ENCODE data around the gene CUX1.
"Not testable (repeated sequence)": the region's sequence is repeated elsewhere in the genome, so short reads cannot be mapped to it uniquely, and the experiment has no call there.

Gene CUX1

GRCh38 chr7:101803203-101804087 lies 14.0 kb upstream of the CUX1 start:
- DNase-seq (ENCODE audit: low spot score): no peak

- DNase-seq (ENCODE audit: low spot score): no peak
Observed at GRCh38 chr7:101804088-101804963, 13.1 kb upstream of the CUX1 start.

- peak; percentile 43 for DNase-seq (ENCODE audit: low spot score)
Observed at GRCh38 chr7:101804967-101805366, 12.5 kb upstream of the CUX1 start.

- DNase-seq (ENCODE audit: low spot score): no peak
Observed at GRCh38 chr7:101812595-101812994, 4.8 kb upstream of the CUX1 start.

GRCh38 chr7:101813402-101814019 lies 3.9 kb upstream of the CUX1 start:
- DNase-seq (ENCODE audit: low spot score): no peak

- DNase-seq (ENCODE audit: low spot score): peak; percentile 62
Observed at GRCh38 chr7:101814081-101814990, 3.1 kb upstream of the CUX1 start.

GRCh38 chr7:101814991-101815825 lies 2.2 kb upstream of the CUX1 start:
- no peak for DNase-seq (ENCODE audit: low spot score)

- peak; percentile 86 for DNase-seq (ENCODE audit: low spot score)
Observed at GRCh38 chr7:101815826-101816594, 1.4 kb upstream of the CUX1 start.

GRCh38 chr7:101816595-101817470 lies 593 bp upstream of the CUX1 start:
- peak; percentile 55 for DNase-seq (ENCODE audit: low spot score)

- DNase-seq (ENCODE audit: low spot score): no peak
Observed at GRCh38 chr7:101818287-101819071, 1.1 kb downstream of the CUX1 start.

- DNase-seq (ENCODE audit: low spot score): no peak
Observed at GRCh38 chr7:101819183-101819582, 1.8 kb downstream of the CUX1 start.

GRCh38 chr7:101819913-101820522 lies 2.6 kb downstream of the CUX1 start:
- DNase-seq (ENCODE audit: low spot score): peak; percentile 25

- DNase-seq (ENCODE audit: low spot score): no peak
Observed at GRCh38 chr7:101820703-101821102, 3.3 kb downstream of the CUX1 start.

GRCh38 chr7:101822632-101823031 lies 5.2 kb downstream of the CUX1 start:
- not testable (repeated sequence) for DNase-seq (ENCODE audit: low spot score)

GRCh38 chr7:101823096-101823495 lies 5.7 kb downstream of the CUX1 start:
- peak; percentile 50 for DNase-seq (ENCODE audit: low spot score)

- no peak for DNase-seq (ENCODE audit: low spot score)
Observed at GRCh38 chr7:101823596-101823995, 6.2 kb downstream of the CUX1 start.

GRCh38 chr7:101824440-101824839 lies 7.0 kb downstream of the CUX1 start:
- no peak for DNase-seq (ENCODE audit: low spot score)
